ENCODE measurements around the gene JAM3. TPM values are rescaled to one million over a fixed set of nuclear protein-coding genes. Genes with fewer than 3 reads are reported as not detected.
"Not testable (repeated sequence)": the region's sequence is repeated elsewhere in the genome, so short reads cannot be mapped to it uniquely, and the experiment has no call there.

JAM3 gene
- polyA plus RNA-seq, 1 donor from 2014 or later = 46.1 TPM

DNA sequence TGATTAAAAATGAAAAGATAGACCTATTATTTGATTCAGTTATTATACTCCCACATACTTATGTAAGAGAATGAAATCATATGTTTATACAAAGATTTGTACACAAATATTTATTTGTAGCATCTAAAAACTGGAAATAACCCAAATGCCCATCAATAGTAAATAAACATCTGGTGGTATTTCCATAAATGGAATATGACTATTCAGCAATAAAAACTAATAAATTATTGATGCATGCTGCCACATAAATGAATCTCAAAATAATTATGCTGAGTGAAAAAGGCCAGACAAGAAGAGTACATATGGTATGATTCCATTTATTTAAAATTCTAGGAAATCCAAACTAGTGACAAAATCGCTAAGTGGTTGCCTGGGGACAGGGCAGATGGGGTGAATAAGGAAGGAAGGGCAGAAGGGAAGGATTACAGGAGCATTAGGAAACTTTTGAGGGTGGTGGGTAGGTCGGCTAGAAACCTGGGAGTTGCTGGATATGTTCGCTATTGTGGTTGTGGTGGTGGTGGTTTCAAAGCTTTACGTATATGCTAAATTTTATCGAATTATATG, 41.5 kb downstream of the JAM3 start:
- Histone ChIP-seq H4K20me1 (ENCODE audit: insufficient read depth) (no peaks in the 10 kb centered on the region), H3K36me3 (ENCODE audit: insufficient read depth, low read length) (peaks cover 6% of the 10 kb centered on the region), H3K79me2 (replicated peaks; ENCODE audit: insufficient read depth, low read length) (peaks cover 10% of the 10 kb centered on the region), H3K4me3 (ENCODE audit: low read length) (no peak overlapping the region), H3K9ac (ENCODE audit: low read length) (no peak overlapping the region), H3K4me2 (ENCODE audit: low read length) (no peak overlapping the region), H2AFZ (ENCODE audit: low read depth, low read length) (no peak overlapping the region), H3K27ac (ENCODE audit: low read length) (no peak overlapping the region), H3K27me3 (ENCODE audit: insufficient read depth, low read depth, low read length) (no peaks in the 10 kb centered on the region), H3K9me3 (ENCODE audit: low read length) (peaks cover 3% of the 10 kb centered on the region), H3K9me2 (ENCODE audit: insufficient read depth, low read length) (no peaks in the 10 kb centered on the region), H3F3A (ENCODE audit: insufficient read depth, low read length, poor library complexity, severe bottlenecking) (no peaks in the 10 kb centered on the region)
- TF ChIP-seq MXI1 (conservative IDR thresholded peaks at IDR 0.05; ENCODE audit: poor library complexity, severe bottlenecking) = no peak
- no peak for TF ChIP-seq POLR2AphosphoS5 (IDR thresholded peaks at IDR 0.05)
- TF ChIP-seq, protein P1, sequence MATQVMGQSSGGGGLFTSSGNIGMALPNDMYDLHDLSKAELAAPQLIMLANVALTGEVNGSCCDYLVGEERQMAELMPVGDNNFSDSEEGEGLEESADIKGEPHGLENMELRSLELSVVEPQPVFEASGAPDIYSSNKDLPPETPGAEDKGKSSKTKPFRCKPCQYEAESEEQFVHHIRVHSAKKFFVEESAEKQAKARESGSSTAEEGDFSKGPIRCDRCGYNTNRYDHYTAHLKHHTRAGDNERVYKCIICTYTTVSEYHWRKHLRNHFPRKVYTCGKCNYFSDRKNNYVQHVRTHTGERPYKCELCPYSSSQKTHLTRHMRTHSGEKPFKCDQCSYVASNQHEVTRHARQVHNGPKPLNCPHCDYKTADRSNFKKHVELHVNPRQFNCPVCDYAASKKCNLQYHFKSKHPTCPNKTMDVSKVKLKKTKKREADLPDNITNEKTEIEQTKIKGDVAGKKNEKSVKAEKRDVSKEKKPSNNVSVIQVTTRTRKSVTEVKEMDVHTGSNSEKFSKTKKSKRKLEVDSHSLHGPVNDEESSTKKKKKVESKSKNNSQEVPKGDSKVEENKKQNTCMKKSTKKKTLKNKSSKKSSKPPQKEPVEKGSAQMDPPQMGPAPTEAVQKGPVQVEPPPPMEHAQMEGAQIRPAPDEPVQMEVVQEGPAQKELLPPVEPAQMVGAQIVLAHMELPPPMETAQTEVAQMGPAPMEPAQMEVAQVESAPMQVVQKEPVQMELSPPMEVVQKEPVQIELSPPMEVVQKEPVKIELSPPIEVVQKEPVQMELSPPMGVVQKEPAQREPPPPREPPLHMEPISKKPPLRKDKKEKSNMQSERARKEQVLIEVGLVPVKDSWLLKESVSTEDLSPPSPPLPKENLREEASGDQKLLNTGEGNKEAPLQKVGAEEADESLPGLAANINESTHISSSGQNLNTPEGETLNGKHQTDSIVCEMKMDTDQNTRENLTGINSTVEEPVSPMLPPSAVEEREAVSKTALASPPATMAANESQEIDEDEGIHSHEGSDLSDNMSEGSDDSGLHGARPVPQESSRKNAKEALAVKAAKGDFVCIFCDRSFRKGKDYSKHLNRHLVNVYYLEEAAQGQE (IDR thresholded peaks at IDR 0.05; ENCODE audit: borderline replicate concordance) = no peak
- no peak for TF ChIP-seq RAD21 (conservative IDR thresholded peaks at IDR 0.05)
- TF ChIP-seq TAF1 (IDR thresholded peaks at IDR 0.05; ENCODE audit: low read depth) = no peak

DNA sequence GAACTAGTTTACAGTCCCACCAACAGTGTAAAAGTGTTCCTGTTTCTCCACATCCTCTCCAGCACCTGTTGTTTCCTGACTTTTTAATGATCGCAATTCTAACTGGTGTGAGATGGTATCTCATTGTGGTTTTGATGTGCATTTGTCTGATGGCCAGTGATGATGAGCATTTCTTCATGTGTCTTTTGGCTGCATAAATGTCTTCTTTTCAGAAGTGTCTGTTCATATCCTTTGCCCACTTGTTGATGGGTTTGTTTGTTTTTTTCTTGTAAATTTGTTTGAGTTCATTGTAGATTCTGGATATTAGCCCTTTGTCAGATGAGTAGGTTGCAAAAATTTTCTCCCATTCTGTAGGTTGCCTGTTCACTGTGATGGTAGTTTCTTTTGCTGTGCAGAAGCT, 44.9 kb downstream of the JAM3 start:
- H3K27me3 ChIP-seq (ENCODE audit: insufficient read depth, low read depth, low read length); H3K4me3 ChIP-seq (ENCODE audit: low read length); H3K9ac ChIP-seq (ENCODE audit: low read length); H3K4me2 ChIP-seq (ENCODE audit: low read length); H2AFZ ChIP-seq (ENCODE audit: low read depth, low read length); H4K20me1 ChIP-seq (ENCODE audit: insufficient read depth); H3K9me2 ChIP-seq (ENCODE audit: insufficient read depth, low read length); H3K9me3 ChIP-seq (ENCODE audit: low read length); H3K27ac ChIP-seq (ENCODE audit: low read length); H3F3A ChIP-seq (ENCODE audit: insufficient read depth, low read length, poor library complexity, severe bottlenecking); H3K36me3 ChIP-seq (ENCODE audit: insufficient read depth, low read length): not testable (repeated sequence)
- H3K79me2 ChIP-seq (replicated peaks; ENCODE audit: insufficient read depth, low read length) = peaks cover 25% of the 10 kb centered on the region

DNA sequence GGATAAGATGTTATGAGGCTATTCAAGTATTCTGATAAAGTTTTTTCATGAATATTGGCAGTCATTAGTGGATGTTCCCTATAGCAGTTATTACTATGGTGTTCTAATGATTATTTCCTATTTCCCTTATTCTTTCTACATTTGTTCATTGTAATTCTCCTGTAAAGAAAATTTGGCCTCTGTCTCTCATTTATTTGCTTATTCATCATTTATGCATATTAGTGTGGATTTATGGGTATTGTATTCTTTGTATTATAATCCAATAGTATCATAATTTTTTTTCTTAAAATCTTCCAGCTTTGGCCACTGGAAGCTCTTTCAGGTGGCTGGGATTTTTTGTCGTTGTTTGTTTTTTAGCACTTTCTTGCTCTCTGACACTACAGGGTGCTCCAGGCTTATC, 47.3 kb downstream of the JAM3 start:
- H3K9ac ChIP-seq (ENCODE audit: low read length) = no peak overlapping the region
- no peaks in the 10 kb centered on the region for H3K27me3 ChIP-seq (ENCODE audit: insufficient read depth, low read depth, low read length)
- no peak overlapping the region for H3K4me3 ChIP-seq (ENCODE audit: low read length)
- no peaks in the 10 kb centered on the region for H4K20me1 ChIP-seq (ENCODE audit: insufficient read depth)
- H3K36me3 ChIP-seq (ENCODE audit: insufficient read depth, low read length) = peaks cover 6% of the 10 kb centered on the region
- no peaks in the 10 kb centered on the region for H3F3A ChIP-seq (ENCODE audit: insufficient read depth, low read length, poor library complexity, severe bottlenecking)
- H3K27ac ChIP-seq (ENCODE audit: low read length) = no peak overlapping the region
- no peak overlapping the region for H2AFZ ChIP-seq (ENCODE audit: low read depth, low read length)
- no peaks in the 10 kb centered on the region for H3K9me2 ChIP-seq (ENCODE audit: insufficient read depth, low read length)
- no peak for TF ChIP-seq SMC3 (conservative IDR thresholded peaks at IDR 0.05; ENCODE audit: poor library complexity)
- no peak for TF ChIP-seq EZH2 (IDR thresholded peaks at IDR 0.05; ENCODE audit: borderline replicate concordance, insufficient read depth, low read length, poor library complexity, severe bottlenecking)
- TF ChIP-seq EP300 (conservative IDR thresholded peaks at IDR 0.05; ENCODE audit: poor library complexity, severe bottlenecking) = no peak
- TF ChIP-seq, protein P1 (IDR thresholded peaks at IDR 0.05; ENCODE audit: borderline replicate concordance) = no peak
- TF ChIP-seq, protein P2, sequence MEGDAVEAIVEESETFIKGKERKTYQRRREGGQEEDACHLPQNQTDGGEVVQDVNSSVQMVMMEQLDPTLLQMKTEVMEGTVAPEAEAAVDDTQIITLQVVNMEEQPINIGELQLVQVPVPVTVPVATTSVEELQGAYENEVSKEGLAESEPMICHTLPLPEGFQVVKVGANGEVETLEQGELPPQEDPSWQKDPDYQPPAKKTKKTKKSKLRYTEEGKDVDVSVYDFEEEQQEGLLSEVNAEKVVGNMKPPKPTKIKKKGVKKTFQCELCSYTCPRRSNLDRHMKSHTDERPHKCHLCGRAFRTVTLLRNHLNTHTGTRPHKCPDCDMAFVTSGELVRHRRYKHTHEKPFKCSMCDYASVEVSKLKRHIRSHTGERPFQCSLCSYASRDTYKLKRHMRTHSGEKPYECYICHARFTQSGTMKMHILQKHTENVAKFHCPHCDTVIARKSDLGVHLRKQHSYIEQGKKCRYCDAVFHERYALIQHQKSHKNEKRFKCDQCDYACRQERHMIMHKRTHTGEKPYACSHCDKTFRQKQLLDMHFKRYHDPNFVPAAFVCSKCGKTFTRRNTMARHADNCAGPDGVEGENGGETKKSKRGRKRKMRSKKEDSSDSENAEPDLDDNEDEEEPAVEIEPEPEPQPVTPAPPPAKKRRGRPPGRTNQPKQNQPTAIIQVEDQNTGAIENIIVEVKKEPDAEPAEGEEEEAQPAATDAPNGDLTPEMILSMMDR (IDR thresholded peaks at IDR 0.05; ENCODE audit: poor library complexity, severe bottlenecking) = no peak
- TF ChIP-seq MXI1 (conservative IDR thresholded peaks at IDR 0.05; ENCODE audit: poor library complexity, severe bottlenecking) = no peak
- no peak for TF ChIP-seq TAF1 (IDR thresholded peaks at IDR 0.05; ENCODE audit: low read depth)
- peaks cover 32% of the 10 kb centered on the region for H3K79me2 ChIP-seq (replicated peaks; ENCODE audit: insufficient read depth, low read length)
- no peaks in the 10 kb centered on the region for H3K9me3 ChIP-seq (ENCODE audit: low read length)
- no peak overlapping the region for H3K4me2 ChIP-seq (ENCODE audit: low read length)
